ENCODE results near the gene B3GAT1. TPM values are rescaled to one million over a fixed set of nuclear protein-coding genes. Genes with fewer than 3 reads are reported as not detected.

Gene B3GAT1
- total RNA-seq, 3 donors from 2014 or later: 0.09 to 0.38 (median 0.22) TPM

- intact Hi-C loops (cut with DNase I, micrococcal nuclease): no loop called here
- no peaks in the 10 kb centered on the region for H3K36me3 ChIP-seq (ENCODE audit: low read depth)
- no peak for ATAC-seq
- TF ChIP-seq CTCF (IDR thresholded peaks at IDR 0.05): no peak
- no peak overlapping the region for H3K4me3 ChIP-seq
- H3K4me1 ChIP-seq (ENCODE audit: low read depth): no peaks in the 10 kb centered on the region
- DNase-seq: no peak
- no peaks in the 10 kb centered on the region for H3K9me3 ChIP-seq
These were observed 9.9 kb downstream of the B3GAT1 start for GRCh38 chr11:134401825-134402809.

- DNase-seq: no peak
- H3K36me3 ChIP-seq (ENCODE audit: low read depth): no peaks in the 10 kb centered on the region
- intact Hi-C loops (cut with DNase I, micrococcal nuclease): no loop called here
- no peak for TF ChIP-seq CTCF (IDR thresholded peaks at IDR 0.05)
- H3K4me3 ChIP-seq: no peak overlapping the region
- H3K4me1 ChIP-seq (ENCODE audit: low read depth): no peaks in the 10 kb centered on the region
- no peak for ATAC-seq
- no peaks in the 10 kb centered on the region for H3K9me3 ChIP-seq
These were observed 12.0 kb downstream of the B3GAT1 start for GRCh38 chr11:134399996-134400395.

GRCh38 chr11:134399293-134399654 lies 12.8 kb downstream of the B3GAT1 start:
- ATAC-seq (no peak), DNase-seq (no peak)
- Histone ChIP-seq H3K36me3 (ENCODE audit: low read depth) (no peaks in the 10 kb centered on the region), H3K4me1 (ENCODE audit: low read depth) (no peaks in the 10 kb centered on the region), H3K9me3 (no peaks in the 10 kb centered on the region), H3K4me3 (no peak overlapping the region)
- intact Hi-C loops (cut with DNase I, micrococcal nuclease): no loop called here
- no peak for TF ChIP-seq CTCF (IDR thresholded peaks at IDR 0.05)

GRCh38 chr11:134398644-134399292 lies 13.3 kb downstream of the B3GAT1 start:
- ATAC-seq: no peak

GRCh38 chr11:134398079-134398444 lies 14.0 kb downstream of the B3GAT1 start:
- H3K4me1 ChIP-seq (ENCODE audit: low read depth): no peaks in the 10 kb centered on the region
- intact Hi-C loops (cut with DNase I, micrococcal nuclease): no loop called here
- no peaks in the 10 kb centered on the region for H3K36me3 ChIP-seq (ENCODE audit: low read depth)
- H3K4me3 ChIP-seq: no peak overlapping the region
- no peaks in the 10 kb centered on the region for H3K9me3 ChIP-seq
- DNase-seq (no peak), ATAC-seq (no peak)
- TF ChIP-seq CTCF (IDR thresholded peaks at IDR 0.05): no peak

More at GRCh38 chr11:134398644-134399292, 13.3 kb downstream of the B3GAT1 start:
- TF ChIP-seq CTCF (IDR thresholded peaks at IDR 0.05): no peak
- Histone ChIP-seq H3K4me3 (no peak overlapping the region), H3K9me3 (no peaks in the 10 kb centered on the region), H3K4me1 (ENCODE audit: low read depth) (no peaks in the 10 kb centered on the region), H3K36me3 (ENCODE audit: low read depth) (no peaks in the 10 kb centered on the region)
- intact Hi-C loops (cut with DNase I, micrococcal nuclease): no loop called here
- no peak for DNase-seq

Measured in mucosa of descending colon (tissue), 3 donors.